RWPE2 (cell line): ENCODE measurements around the gene TRIM52.

Experiments
- ATAC-seq: fragments of 200-7000 bp; cut with Tn5 transposase; 3 replicates; pipeline ENCODE4 v1.9.1; 2021; ENCODE audit warnings: low read depth
- DNase-seq: peaks from one replicate; pipeline ENCODE4 v3.0.0-alpha.2; 2020; ENCODE audit warnings: low spot score
- H3K27ac ChIP-seq: fragments of 450-650 bp; 2 replicates; pipeline ENCODE4 v1.5.1; 2017; ENCODE audit warnings: mild to moderate bottlenecking; ENCODE audit not compliant: poor library complexity, severe bottlenecking
- H3K27me3 ChIP-seq: fragments of 250-450 bp; sonication (Bioruptor Pico); 2 replicates; pipeline ENCODE4 v1.5.1; 2021; ENCODE audit warnings: mild to moderate bottlenecking, moderate library complexity; ENCODE audit not compliant: insufficient read depth, poor library complexity, severe bottlenecking
- H3K36me3 ChIP-seq: fragments of 250-450 bp; sonication (Bioruptor Pico); 2 replicates; pipeline ENCODE4 v1.5.1; 2020; ENCODE audit warnings: low read depth, mild to moderate bottlenecking, moderate library complexity
- H3K4me1 ChIP-seq: fragments of 250-450 bp; sonication (Bioruptor Pico); 2 replicates; pipeline ENCODE4 v1.5.1; 2021; ENCODE audit warnings: mild to moderate bottlenecking, moderate library complexity; ENCODE audit not compliant: insufficient read depth, poor library complexity, severe bottlenecking
- H3K4me3 ChIP-seq: fragments of 250-450 bp; sonication (Bioruptor Pico); 2 replicates; pipeline ENCODE4 v1.5.1; 2021; ENCODE audit warnings: mild to moderate bottlenecking, moderate library complexity; ENCODE audit not compliant: severe bottlenecking
- H3K9me3 ChIP-seq: fragments of 250-450 bp; sonication (Bioruptor Pico); 2 replicates; pipeline ENCODE4 v1.5.1; 2021; ENCODE audit warnings: mild to moderate bottlenecking, moderate library complexity; ENCODE audit not compliant: severe bottlenecking
- TF ChIP-seq, protein P1 (sequence below): fragments of 450-650 bp; IDR thresholded peaks from one replicate; pipeline ENCODE4 v1.5.1; 2017; ENCODE audit warnings: mild to moderate bottlenecking, moderate library complexity; ENCODE audit not compliant: poor library complexity, severe bottlenecking

The TRIM52 gene

GRCh38 chr5:181222630-181223057 lies 38.3 kb downstream of the TRIM52 start:
- ATAC-seq (peak; percentile 5; the same call in 2 of the 3 replicates), DNase-seq (no peak)
- H3K27ac ChIP-seq: peak overlapping the region; percentile 84
- no peaks in the 10 kb centered on the region for H3K4me1 ChIP-seq
- H3K27me3 ChIP-seq: no peaks in the 10 kb centered on the region
- H3K4me3 ChIP-seq: peak overlapping the region; percentile 92
- no peaks in the 10 kb centered on the region for H3K9me3 ChIP-seq
- TF ChIP-seq, protein P1, sequence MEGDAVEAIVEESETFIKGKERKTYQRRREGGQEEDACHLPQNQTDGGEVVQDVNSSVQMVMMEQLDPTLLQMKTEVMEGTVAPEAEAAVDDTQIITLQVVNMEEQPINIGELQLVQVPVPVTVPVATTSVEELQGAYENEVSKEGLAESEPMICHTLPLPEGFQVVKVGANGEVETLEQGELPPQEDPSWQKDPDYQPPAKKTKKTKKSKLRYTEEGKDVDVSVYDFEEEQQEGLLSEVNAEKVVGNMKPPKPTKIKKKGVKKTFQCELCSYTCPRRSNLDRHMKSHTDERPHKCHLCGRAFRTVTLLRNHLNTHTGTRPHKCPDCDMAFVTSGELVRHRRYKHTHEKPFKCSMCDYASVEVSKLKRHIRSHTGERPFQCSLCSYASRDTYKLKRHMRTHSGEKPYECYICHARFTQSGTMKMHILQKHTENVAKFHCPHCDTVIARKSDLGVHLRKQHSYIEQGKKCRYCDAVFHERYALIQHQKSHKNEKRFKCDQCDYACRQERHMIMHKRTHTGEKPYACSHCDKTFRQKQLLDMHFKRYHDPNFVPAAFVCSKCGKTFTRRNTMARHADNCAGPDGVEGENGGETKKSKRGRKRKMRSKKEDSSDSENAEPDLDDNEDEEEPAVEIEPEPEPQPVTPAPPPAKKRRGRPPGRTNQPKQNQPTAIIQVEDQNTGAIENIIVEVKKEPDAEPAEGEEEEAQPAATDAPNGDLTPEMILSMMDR: no peak
- H3K36me3 ChIP-seq: peaks cover 21% of the 10 kb centered on the region

DNA sequence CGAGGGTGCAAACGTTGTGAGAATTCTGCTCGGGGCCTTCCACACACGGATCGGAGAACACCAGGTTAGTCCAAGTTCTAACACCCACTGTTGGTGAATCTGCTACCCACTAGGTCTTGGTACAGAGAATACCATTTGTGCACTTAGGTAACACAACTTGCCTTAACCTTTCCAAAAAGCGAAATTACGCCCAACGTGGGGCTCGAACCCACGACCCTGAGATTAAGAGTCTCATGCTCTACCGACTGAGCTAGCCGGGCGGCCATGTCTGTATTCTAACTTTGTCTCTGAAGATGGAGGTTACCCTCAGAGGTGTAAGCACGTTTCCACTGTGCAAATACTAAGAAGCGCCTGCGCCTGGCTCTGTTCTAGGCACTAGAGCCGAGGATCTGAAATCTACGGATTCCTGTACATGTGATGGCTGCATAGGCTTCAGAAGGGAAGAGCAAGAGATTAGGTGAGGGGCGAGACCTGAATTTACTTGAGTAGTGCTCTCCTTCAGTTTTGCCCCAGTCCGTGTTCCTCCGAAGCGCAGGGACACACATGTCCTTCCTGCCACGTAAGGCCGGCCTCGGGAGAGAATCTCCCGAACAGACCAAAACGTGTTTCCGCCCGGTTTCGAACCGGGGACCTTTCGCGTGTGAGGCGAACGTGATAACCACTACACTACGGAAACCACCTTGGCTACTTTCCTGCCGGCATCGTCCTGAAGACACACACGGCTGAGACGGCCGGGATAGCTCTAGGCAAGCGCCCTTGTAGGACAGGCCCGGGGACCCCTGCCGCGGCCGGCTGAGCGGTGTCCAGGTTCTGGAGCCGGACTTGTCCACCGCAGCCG lies 38.9 kb downstream of the TRIM52 start:
- H3K4me3 ChIP-seq: peak overlapping the region; percentile 92
- H3K27me3 ChIP-seq: no peaks in the 10 kb centered on the region
- H3K4me1 ChIP-seq: no peaks in the 10 kb centered on the region
- ATAC-seq (peak; percentile 52), DNase-seq (peak; percentile 97)
- peak overlapping the region; percentile 84 for H3K27ac ChIP-seq
- TF ChIP-seq, protein P1: no peak
- H3K36me3 ChIP-seq: peaks cover 14% of the 10 kb centered on the region
- no peaks in the 10 kb centered on the region for H3K9me3 ChIP-seq

DNA sequence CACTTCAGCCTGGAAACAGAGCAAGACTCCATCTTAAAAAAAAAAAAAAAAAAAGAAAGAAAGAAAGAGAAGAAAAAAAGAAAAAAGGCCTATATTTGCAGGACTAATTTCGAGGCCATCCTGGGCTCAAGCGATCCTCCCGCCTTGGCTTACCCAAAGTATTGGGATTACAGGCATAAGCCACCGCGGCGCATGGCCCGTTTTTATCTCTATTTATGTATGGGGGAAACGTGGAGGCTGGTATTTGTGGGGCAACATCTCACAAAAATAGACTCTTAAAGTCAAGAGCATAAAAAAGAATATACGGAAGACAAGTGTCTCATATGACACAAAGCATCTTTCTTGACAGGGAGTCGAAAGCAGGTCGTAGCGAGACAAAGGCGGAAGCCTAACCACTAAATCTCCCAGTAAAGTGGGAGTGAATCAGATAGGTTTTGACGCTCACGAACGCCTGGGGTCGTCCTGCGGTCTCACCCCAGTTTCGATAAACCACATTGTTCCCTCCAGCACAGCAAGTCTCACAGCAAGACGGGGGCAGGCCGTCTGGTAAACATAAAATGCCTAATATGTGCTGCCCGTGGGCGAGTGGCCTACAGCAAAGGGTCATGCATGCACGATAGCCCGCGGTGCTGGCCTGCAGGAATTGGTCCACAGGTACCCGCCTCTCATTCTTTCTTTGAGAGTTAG lies 39.7 kb downstream of the TRIM52 start:
- no peaks in the 10 kb centered on the region for H3K9me3 ChIP-seq
- H3K27me3 ChIP-seq: no peaks in the 10 kb centered on the region
- H3K4me1 ChIP-seq: no peaks in the 10 kb centered on the region
- no peak for DNase-seq
- no peak for ATAC-seq
- peak overlapping the region; percentile 92 for H3K4me3 ChIP-seq
- H3K36me3 ChIP-seq: peaks cover 7% of the 10 kb centered on the region; the same call in 1 of the 2 replicates
- TF ChIP-seq, protein P1: no peak
- peak overlapping the region; percentile 84 for H3K27ac ChIP-seq

- Histone ChIP-seq H3K27me3 (no peaks in the 10 kb centered on the region), H3K27ac (no peak overlapping the region), H3K4me1 (no peaks in the 10 kb centered on the region), H3K4me3 (no peak overlapping the region), H3K36me3 (peaks cover 1% of the 10 kb centered on the region; the same call in 1 of the 2 replicates), H3K9me3 (no peaks in the 10 kb centered on the region)
- no peak for ATAC-seq
- TF ChIP-seq, protein P1: no peak
- no peak for DNase-seq
Measured at GRCh38 chr5:181220178-181220515, 40.8 kb downstream of the TRIM52 start.
